Osteocyte (in vitro differentiated cells): ENCODE results near the gene DTX1. TPM values are rescaled to one million over a fixed set of nuclear protein-coding genes. Genes with fewer than 3 reads are reported as not detected.

Source experiments
- DNase-seq: peaks from one replicate; pipeline ENCODE4 v3.0.0; 2021; ENCODE audit warnings: mixed read lengths; ENCODE audit not compliant: unreplicated experiment; ENCODE audit errors: extremely low spot score
- H3K27ac Mint-ChIP-seq: one replicate; pipeline ENCODE4 v1.8.0; 2021; ENCODE audit warnings: mild to moderate bottlenecking, mixed read lengths; ENCODE audit not compliant: unreplicated experiment
- H3K27me3 Mint-ChIP-seq: one replicate; pipeline ENCODE4 v1.8.0; 2021; ENCODE audit warnings: mixed read lengths; ENCODE audit not compliant: unreplicated experiment
- H3K36me3 Mint-ChIP-seq: one replicate; pipeline ENCODE4 v1.8.0; 2021; ENCODE audit warnings: mixed read lengths; ENCODE audit not compliant: unreplicated experiment
- H3K4me1 Mint-ChIP-seq: one replicate; pipeline ENCODE4 v1.8.0; 2021; ENCODE audit warnings: mixed read lengths; ENCODE audit not compliant: unreplicated experiment
- H3K4me3 Mint-ChIP-seq: one replicate; pipeline ENCODE4 v1.8.0; 2021; ENCODE audit warnings: mild to moderate bottlenecking, moderate library complexity, mixed read lengths; ENCODE audit not compliant: unreplicated experiment
- H3K9me3 Mint-ChIP-seq: one replicate; pipeline ENCODE4 v1.8.0; 2021; ENCODE audit warnings: mixed read lengths; ENCODE audit not compliant: unreplicated experiment
- total RNA-seq: library from RNA; stranded (reverse); gene quantifications from 2 replicates; pipeline ENCODE4 v1.2.1, GENCODE V29; 2021
- TF ChIP-seq, protein P1 (sequence below): fragments of 200-600 bp; sonication (generic); IDR thresholded peaks from 2 replicates; pipeline ENCODE4 v1.5.0; 2021; ENCODE audit warnings: antibody characterized with exemption, mild to moderate bottlenecking, moderate library complexity

Gene DTX1
- total RNA-seq, 1 donor from 2014 or later = not detected

DNA sequence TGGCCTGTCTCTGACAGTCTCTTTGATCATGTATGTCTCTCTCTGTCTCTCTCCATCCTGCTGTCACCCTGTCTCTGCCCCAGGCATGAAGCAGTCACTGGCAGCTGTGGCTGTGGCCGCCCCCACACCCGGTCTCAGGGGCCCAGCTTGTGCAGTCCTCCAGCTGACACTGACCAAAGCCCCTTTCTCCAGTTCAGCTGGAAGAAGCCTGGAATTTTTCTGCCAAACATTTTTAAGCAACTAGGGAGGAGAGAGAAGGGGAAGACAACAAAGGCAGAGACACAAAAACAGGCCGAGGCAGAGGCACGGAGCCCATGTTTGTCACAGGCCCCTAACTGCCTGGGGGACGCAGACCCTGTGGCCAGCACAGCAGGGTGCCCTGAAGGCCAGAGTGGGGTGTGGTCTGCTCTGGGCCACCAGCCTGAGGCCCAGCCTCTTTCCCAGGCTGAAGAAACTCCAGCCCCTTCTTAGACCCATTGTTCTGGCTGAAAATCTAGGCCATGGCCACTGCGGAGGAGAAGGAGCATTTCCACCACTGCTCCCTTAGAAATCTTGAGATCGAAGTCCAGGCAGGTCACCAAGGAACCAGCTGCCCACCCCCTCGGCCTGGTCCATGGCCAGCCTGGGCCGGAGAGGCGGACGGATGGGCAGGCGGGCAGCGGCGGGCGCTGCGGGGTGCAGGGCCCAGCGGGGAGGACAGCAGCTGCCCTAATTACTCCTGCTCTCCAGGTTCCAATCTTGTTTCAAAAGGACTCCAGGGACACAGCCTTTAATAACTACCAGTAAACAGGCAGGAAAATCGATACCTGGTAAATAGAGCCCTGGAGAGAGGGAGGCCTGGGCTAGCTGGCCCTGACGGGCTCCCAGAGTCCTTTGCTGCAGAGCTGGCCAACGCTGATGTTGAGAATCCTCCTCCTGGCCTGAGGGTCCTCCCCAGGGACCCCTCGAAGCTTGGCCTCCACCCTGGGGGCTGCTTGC lies 14.9 kb downstream of the DTX1 start:
- no peak for DNase-seq
- no peaks in the 10 kb centered on the region for H3K36me3 Mint-ChIP-seq
- TF ChIP-seq, protein P1, sequence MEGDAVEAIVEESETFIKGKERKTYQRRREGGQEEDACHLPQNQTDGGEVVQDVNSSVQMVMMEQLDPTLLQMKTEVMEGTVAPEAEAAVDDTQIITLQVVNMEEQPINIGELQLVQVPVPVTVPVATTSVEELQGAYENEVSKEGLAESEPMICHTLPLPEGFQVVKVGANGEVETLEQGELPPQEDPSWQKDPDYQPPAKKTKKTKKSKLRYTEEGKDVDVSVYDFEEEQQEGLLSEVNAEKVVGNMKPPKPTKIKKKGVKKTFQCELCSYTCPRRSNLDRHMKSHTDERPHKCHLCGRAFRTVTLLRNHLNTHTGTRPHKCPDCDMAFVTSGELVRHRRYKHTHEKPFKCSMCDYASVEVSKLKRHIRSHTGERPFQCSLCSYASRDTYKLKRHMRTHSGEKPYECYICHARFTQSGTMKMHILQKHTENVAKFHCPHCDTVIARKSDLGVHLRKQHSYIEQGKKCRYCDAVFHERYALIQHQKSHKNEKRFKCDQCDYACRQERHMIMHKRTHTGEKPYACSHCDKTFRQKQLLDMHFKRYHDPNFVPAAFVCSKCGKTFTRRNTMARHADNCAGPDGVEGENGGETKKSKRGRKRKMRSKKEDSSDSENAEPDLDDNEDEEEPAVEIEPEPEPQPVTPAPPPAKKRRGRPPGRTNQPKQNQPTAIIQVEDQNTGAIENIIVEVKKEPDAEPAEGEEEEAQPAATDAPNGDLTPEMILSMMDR = no peak
- no peak overlapping the region for H3K4me3 Mint-ChIP-seq
- no peak overlapping the region for H3K27ac Mint-ChIP-seq
- H3K9me3 Mint-ChIP-seq = no peaks in the 10 kb centered on the region
- peaks cover 24% of the 10 kb centered on the region for H3K27me3 Mint-ChIP-seq
- H3K4me1 Mint-ChIP-seq = peaks cover 1% of the 10 kb centered on the region

DNA sequence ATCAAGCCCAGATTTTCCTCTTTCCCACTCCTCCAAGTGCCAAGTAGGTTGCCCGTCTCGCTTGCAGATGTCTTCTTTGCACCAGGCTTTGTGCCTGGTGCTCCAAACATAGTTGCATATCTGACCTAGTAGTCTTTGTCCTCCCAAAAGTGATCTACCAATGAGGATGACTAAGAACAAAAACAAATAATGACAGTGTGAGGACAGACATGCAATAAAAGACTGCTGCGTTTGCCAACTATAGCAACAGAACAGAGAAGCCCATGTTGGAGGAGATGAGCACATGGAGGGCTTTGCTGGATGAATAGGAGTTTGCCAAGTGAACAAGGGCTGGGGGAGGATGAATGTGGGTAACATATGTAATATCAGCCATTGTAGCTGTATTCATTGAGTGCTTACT lies 15.6 kb downstream of the DTX1 start:
- peaks cover 31% of the 10 kb centered on the region for H3K27me3 Mint-ChIP-seq
- no peaks in the 10 kb centered on the region for H3K36me3 Mint-ChIP-seq
- H3K4me1 Mint-ChIP-seq = peaks cover 1% of the 10 kb centered on the region
- no peak overlapping the region for H3K4me3 Mint-ChIP-seq
- no peak for DNase-seq
- no peaks in the 10 kb centered on the region for H3K9me3 Mint-ChIP-seq
- TF ChIP-seq, protein P1 = no peak
- no peak overlapping the region for H3K27ac Mint-ChIP-seq

DNA sequence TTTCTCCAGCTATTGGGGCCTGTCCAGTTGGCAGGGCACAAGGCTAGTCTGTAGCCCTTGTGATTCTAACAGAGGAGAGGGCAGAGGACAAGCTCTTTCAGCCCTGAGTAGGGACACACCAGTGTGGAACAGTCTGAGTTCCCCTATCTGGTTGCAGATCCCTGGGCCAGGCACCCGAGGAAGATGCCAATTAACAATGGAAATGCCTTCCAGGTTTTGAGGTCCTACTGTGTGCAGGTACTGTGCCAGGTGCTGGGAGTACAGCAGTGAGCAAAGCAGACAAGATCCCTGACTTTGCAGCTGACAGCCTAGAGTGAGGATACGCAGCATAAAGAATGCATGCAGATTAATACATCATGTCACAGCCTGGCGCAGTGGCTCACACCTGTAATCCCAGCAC lies 17.1 kb downstream of the DTX1 start:
- TF ChIP-seq, protein P1 = no peak
- H3K36me3 Mint-ChIP-seq = no peaks in the 10 kb centered on the region
- H3K9me3 Mint-ChIP-seq = no peaks in the 10 kb centered on the region
- H3K27me3 Mint-ChIP-seq = peaks cover 38% of the 10 kb centered on the region
- peaks cover 1% of the 10 kb centered on the region for H3K4me1 Mint-ChIP-seq
- DNase-seq = no peak
- H3K27ac Mint-ChIP-seq = no peak overlapping the region
- H3K4me3 Mint-ChIP-seq = no peak overlapping the region

DNA sequence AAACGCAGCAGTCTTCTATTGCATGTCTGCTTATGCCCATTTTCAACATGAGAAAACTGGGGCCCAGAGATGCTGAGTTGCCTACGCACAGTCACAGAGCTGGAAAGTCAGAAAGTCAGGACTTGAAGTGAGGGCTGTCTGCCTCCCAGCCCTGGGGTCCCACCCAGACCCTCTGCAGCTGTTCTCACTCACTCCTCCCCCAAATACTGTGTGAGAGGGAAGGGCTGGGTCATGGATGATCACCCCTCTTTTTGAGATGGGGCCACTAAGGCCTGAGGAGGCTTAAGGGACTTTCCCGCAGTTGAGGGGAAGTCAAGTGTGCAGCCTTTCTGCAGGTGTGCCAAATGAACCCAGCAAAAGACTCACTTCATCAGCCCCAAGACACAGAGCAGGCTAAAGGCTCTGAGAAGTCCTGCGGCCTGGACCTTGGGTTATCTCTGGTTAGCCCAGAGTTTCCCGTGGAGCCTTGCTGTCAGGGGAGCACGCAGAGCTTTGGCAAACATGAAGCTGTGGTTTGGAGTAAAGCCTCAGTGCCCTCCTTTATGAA lies 18.7 kb downstream of the DTX1 start:
- Mint-ChIP-seq H3K4me1 (peaks cover 1% of the 10 kb centered on the region), H3K4me3 (no peak overlapping the region), H3K27me3 (peaks cover 44% of the 10 kb centered on the region), H3K27ac (no peak overlapping the region), H3K36me3 (no peaks in the 10 kb centered on the region), H3K9me3 (no peaks in the 10 kb centered on the region)
- DNase-seq = no peak
- TF ChIP-seq, protein P1 = no peak
